ENCODE results near the gene SDCCAG8. TPM values are rescaled to one million over a fixed set of nuclear protein-coding genes. Genes with fewer than 3 reads are reported as not detected.

Gene SDCCAG8
- total RNA-seq = 35.9 and 50.3 TPM in 2 replicates

DNA sequence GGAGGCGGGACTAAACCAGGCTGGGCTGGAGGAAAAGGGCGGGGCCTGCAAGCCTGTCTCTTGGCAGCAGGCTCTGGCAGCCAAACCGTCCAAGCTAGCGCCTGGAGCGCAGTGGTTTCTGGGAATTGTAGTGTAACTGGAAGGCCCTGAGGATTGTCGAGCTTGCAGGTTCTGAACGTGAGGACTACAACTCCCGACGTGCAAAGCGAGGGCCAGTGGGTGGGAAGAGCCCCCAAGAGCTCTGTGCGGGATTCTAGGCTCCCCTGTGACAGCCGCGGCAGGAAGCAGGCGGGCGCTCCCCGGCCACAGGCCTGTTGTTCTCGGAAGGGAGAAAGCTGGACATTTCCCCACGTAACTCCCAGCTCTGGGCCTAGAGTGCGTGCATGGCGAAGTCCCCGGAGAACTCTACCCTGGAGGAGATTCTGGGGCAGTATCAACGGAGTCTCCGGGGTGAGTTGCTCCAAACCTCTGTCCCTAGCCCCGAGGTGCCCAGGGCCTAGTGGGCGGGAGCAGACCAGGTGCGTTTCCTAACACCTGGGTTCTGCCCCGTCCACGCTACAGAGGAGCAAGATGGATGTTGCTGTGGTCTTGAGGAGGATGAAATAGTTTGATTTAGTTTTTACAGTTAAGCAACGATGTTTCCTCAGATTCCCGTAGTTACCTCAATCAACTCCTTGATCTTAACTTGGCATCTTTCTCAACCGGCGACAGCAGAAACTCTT is at the start of gene SDCCAG8:
TSS of gene SDCCAG8 (plus strand) at position 251 of the 722 bp plus-strand sequence. CDS start at position 384, 133 bp downstream.

DNA sequence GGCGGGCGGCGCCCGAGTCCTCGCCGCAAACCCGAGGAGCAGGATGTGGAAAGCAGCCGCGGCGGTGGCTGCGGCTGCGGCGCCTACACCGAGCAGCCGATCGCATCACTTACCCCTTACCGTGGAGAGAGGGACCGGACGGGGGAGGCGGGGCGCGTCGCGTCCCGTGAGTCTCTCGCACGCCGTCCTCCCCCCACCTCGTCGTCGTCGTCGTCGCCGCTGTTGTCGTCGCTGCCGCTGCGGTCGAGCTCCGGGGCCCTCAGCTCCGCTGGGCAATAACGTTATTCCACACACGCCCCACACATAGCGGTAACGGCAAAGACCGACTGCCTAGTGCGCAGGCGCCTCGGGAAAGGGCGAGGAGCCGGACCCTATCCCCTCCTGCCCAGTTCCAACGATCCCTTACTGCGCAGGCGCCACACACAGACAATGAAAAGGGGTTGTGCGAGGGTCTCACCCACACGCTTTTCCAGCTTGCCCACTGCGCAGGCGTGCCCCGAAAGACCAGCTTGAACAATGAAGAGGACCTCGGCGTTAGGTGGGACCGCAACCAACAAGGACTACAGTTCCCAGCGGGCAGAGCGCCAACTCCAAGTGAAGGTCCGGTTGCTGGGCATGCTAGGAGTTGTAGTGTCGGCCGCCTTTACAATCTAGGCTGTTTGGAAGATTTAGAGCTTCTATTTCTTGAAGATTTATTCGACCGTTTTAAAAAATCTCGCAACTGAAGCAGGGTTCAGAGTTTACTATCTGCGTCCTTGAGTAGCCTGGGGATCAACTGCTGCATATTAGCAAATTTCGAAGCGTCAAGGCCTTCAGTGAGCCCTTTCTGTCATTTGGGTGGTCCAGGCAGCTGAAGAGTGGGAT is 682 bp upstream of the SDCCAG8 start, which contains the start of gene CEP170:
TSS of gene CEP170 (minus strand) at position 355 of the 864 bp plus-strand sequence. CDS start 30,001 bp downstream, outside the sequence.

Other genes starting within 250 kb of the SDCCAG8 start
- gene CEP170, start 760 bp upstream of the SDCCAG8 start, total RNA-seq = 153 and 157 TPM in 2 replicates

Measured in epithelial cell of umbilical artery (primary cell).